Keratinocyte (primary cell): ENCODE data around the gene FBRSL1.

Experiments used
- CTCF ChIP-seq, 3 experiments: IDR thresholded peaks in 1 of 3; conservative IDR thresholded peaks in 1 of 3; optimal IDR thresholded peaks in 1 of 3; 2 replicates in 2 of 3; 3 replicates in 1 of 3; pipeline versions ENCODE3 to v1.5.1; 2011; ENCODE audit warnings: low read length in 3 of 3, mild to moderate bottlenecking in 3 of 3, moderate library complexity in 2 of 3, control low read depth in 1 of 3, inconsistent platforms in 1 of 3; ENCODE audit not compliant: insufficient read depth in 2 of 3; ENCODE audit errors: extremely low read depth in 1 of 3
- EZH2 ChIP-seq: IDR thresholded peaks from one replicate; pipeline ENCODE4 v1.6.1; 2012; ENCODE audit warnings: inconsistent platforms, mild to moderate bottlenecking, low read length, moderate library complexity

GRCh38 chr12:132549059-132549458 is 59.1 kb downstream of the FBRSL1 start:
- TF ChIP-seq CTCF (optimal IDR thresholded peaks at IDR 0.05 in 1 of 3, IDR thresholded peaks at IDR 0.05 in 1 of 3, conservative IDR thresholded peaks at IDR 0.05 in 1 of 3; ENCODE audit: extremely low read depth in 1 of 3, insufficient read depth in 2 of 3, low read length in 3 of 3), result no peak
- TF ChIP-seq EZH2, result no peak
